ENCODE results near the gene ANLN.

The ANLN gene

DNA sequence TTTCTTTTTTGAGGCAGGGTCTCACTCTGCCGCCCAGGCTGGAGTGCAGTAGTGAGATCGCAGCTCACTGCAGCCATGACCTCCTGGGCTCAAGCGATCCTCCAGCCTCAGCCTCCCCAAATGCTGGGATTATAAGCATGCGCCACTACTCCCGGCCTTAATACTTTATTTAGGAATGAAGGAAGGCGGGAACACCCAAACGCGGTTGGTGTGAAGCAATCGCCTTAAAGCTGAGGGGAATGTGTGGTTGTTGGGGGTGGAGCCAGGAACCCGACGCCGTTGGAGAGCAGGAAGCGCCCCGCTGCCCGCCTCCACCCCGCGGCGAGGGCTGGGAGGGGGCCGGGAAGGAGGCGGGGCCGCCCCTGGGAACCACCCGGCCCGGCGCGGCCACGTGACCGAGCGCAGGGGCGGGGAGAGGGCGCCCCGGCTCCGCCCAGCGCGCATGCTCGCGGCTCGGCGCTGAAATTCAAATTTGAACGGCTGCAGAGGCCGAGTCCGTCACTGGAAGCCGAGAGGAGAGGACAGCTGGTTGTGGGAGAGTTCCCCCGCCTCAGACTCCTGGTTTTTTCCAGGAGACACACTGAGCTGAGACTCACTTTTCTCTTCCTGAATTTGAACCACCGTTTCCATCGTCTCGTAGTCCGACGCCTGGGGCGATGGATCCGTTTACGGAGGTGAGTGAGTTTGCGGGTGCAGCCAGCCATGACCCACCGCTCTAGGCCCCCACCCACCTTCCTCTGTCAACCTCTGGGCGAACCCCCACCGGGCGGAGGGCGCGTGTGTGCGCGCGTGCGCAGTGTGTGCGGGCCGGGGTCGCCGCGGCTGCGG, at the start of gene ANLN:
Gene ANLN (plus strand): TSS at position 492 of the 828 bp plus-strand sequence. CDS start 165 bp downstream, at position 657.
- no peak for TF ChIP-seq CTCF (IDR thresholded peaks at IDR 0.05)

DNA sequence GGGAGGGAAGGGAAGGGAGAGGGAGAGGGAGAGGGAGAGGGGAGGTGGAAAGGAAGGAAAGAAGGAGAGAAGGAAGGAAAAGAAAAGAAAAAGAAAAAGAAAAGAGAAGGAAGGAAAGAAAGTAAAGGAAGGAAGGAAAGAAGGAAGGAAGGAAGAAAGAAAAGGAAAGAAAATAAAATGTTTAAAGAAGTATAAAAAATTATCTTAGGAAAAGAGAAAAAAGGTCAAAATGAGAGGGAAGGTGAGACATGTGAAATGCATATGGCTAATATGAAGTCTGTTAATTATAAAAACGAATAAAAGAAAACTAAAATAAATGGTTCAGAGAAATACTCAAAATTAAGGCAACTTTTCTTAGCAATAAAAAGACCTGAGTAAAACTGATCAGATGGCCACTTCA, 46.1 kb upstream of the ANLN start:
- TF ChIP-seq CTCF (IDR thresholded peaks at IDR 0.05): no peak

- TF ChIP-seq CTCF (IDR thresholded peaks at IDR 0.05): no peak
Observed at GRCh38 chr7:36344622-36345021, 45.0 kb upstream of the ANLN start.

- no peak for TF ChIP-seq CTCF (IDR thresholded peaks at IDR 0.05)
Observed at GRCh38 chr7:36346260-36346831, 43.3 kb upstream of the ANLN start.

GRCh38 chr7:36348256-36348655, 41.4 kb upstream of the ANLN start:
- no peak for TF ChIP-seq CTCF (IDR thresholded peaks at IDR 0.05)

DNA sequence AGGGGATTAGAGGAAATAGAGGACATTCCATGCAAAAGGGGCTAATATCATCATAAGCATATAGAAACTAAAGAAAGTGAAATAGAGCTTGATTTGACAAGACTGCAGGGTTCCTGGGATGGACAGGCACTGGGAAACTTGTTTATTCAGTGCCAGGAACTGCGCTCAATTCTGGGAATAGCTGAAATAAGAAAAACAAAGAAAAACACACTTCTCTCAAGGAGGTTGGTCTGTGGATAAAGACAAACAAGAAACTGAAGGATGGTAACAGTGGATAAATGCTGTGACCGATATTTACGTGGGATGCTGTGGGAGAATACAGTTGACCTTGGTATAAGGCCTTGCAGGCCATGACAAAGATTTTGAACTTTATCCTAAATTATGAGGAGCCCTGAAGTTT, 40.9 kb upstream of the ANLN start:
- TF ChIP-seq CTCF (IDR thresholded peaks at IDR 0.05): no peak

DNA sequence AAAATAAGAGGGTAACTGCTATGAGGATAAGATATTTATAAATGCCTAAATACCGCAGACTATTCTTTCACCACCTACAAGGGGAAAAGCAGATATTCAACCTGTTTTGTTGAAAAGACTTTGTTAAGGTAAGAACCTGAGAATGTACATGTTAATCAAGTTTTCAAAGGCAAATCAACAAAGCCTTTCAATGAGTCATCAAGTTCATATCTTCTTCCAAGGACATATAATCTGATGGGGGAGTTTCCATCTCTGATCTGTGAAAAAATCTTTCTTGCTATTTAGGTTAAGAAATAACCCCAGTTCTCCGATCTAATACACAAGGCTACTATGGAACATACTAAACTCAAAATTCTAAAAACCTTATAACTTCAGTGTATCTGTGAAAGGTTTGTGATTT, 40.0 kb upstream of the ANLN start:
- no peak for TF ChIP-seq CTCF (IDR thresholded peaks at IDR 0.05)

Measured in LNCAP (cell line).